Globus pallidus (tissue), 1 donor: ENCODE data around the gene EPHB6.

ENCODE experiments used
- DNase-seq: peaks from one replicate; pipeline ENCODE4 v3.0.0-alpha.2; 2015; ENCODE audit warnings: low spot score

Gene EPHB6

GRCh38 chr7:142876991-142877910 is 22.4 kb downstream of the EPHB6 start:
- DNase-seq = no peak

- DNase-seq = no peak
Observed at GRCh38 chr7:142878315-142878714, 23.4 kb downstream of the EPHB6 start.

DNA sequence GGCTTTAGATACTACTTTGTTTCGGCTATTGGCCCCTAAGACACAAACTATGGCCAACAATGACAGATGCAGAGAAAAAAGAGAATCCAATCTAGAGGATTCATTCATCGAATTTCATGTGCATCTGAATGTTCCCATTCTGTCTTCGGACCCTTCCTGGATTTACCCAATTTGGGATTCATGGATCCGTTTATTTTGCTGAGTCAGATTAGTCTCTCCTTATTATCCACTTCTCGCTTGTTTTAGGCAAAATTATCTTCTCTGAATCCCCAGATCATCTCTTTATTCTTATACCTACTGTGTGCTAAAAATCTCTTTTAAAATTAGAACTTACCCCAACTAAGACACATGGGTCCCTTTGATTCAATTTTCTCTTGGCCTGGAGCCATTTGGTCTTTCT is 24.2 kb downstream of the EPHB6 start:
- DNase-seq = no peak

DNA sequence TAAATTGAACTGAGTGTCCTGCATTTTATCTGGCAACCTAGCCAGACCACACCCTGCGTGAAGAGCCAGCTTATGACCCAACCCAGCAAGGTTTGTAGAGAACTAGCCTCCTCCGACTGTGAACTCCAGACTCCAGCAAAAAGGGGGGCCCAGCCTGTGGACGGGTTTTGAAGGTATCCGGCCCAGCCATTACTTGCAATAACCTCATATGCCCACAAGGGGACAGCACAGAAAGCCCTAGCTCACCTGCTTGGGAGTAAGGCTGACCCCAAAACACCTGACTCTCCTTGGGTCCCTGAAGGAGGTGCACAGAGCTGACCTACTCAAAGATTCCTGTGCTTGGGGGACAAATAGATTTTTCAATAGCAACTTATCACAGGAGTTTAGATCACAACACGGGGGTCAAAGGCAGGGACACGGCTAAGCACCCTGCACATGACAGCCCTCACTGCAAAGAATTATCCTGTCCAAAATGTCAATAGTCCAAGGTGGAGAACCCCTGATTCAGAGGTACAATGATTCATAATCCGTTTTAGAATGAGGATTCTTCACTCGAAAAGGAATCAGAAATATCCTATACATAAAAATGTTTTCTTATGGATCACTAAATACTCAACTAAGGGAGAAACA is 26.1 kb downstream of the EPHB6 start:
- DNase-seq = no peak

DNA sequence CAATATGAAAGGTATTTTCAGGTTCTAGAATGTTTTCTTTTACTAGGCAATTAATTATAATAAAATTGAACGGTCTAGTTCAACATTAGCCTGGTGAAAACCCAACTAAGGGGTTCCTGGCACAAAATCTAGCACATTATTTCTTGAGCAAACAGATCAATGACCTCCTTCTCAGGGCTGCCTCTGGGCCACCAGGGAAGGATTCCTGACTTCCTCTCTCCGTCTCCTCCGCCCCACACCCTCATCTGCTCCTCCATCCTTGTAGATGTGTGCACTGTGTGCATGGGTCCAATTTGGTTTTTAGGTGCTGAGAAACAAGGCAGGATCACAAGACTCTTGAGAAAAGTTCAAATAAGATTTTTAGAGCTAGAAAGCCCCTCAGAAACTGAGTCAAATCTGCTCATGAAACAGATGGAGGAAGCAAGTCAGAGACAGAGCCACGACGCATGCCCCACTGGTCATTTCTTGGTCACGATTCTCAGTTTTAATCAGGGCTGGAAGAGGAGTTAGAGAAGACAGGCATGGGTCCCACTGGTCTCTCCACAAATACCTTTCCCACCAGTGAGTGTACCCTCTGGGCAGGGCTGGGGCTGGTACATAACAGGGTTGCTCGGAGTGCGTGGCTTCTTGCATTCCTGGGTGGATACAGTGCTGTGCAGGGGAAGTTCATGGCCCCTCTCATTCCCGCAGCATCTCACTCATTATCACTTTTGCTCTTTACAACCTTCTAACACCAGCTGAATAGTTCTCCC is 26.9 kb downstream of the EPHB6 start:
- DNase-seq = no peak

GRCh38 chr7:142882338-142882678 is 27.4 kb downstream of the EPHB6 start:
- DNase-seq = no peak

DNA sequence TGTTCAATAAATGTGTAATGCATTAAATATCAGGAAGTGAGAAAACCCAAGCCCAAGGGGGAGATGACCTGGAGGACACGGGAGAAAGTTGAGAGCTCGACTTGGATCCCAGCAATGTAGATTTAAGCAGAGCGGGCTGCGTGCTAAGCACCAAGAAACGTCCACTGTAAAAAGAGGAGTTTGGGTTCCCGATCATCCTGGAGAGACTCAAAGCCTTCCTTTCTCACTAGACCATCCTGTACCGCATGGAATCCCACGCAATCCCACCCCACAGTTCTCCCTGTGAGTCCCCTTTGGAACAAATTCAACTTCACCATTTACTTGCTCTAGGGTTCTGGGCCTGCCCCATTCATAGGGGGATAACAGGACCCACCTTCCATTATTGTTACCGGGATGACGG is 28.3 kb downstream of the EPHB6 start:
- DNase-seq = no peak

DNA sequence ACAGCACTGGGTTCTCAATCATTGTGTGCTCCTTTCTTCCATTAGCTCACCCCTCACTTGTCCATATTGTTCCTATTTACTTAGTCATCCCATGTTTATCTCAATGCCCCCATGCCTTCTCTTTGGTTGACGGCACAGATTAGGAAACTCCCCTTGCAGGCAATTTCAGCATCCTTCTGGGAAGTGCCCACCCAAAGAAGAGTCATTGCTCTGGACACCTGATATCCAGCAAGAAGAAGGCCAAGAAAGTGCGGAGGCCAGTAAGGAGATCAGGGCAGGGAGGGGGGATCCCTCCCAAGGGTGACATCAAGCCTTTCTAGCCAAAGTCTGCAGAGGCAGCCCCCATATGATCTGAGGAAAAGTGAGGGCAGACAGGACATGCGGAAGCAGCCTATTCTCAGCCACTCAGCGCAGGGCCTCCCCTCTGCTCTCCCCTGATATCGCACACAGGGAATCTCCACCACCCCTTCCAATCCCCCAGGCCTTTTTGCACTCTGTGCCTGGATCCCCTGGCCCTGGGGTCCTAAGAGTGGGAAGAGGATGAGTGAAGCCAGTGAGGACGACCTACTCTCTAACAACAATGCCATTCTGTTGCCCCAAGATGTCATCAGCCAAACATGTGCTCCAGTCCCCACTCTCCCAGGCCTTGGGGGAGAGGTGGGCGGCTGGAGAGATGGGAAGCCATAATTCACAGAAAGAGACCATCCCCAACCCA is 28.9 kb downstream of the EPHB6 start:
- DNase-seq = no peak

DNA sequence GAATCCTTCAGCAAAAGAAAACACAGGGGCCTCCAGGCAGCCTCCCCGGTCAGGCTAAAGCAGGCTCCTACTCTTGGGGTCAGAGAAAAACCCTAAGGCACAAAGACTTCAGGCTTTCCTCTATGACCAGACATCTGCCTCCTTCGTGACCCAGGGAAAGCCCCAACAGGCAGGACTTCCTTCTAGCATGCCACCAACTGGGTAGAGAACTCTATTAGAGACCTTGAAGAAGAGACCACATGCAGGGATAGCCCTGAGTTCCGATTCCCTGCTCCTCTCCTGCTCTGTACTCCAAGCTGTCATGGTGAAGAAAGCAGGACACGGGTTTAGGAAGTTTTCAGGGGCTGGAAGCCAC is 29.4 kb downstream of the EPHB6 start:
- no peak for DNase-seq

DNA sequence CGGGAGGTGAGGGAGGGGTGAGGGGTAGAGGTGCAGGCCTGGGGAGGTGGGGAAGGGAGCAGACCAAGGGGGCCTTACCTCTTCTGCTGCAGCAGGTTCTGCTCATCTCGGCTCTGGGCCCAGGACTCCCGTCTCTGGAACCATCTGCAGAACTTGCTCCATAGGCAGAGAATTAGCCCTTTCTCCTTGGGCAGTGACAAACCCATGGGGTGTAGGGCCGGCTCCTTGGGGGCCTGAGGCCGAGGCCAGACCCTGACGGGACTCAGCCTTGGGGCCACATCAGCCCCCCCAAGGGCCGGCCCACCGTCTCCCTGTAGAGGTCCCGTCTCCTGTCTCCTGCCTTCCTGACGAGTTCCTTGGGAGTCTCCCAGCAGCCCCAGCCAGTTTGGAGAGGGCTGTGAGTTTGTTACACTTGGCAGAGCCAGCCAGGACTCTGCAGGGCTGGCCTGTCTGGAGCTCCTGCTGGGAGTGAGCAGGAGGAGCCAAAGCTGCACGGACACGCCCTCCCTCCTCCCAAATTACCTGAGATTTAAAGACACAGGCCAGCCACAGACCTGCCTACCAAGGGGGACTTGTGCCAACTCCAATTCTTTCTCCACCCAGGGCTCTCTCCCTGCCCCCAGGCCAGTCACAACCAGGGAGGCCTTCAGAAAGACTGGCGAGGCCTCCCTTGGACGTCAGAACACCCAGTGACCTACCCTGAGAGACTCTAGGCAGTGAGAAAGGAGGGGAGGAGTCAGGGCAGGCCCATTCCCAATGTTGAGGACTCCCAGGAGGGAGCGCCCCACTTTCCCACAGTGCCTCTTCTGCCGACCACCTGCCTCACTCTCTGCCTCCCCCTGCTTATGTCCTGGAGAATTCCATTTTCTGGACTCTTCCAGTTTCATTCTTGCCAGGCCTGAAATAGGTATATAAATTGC is 30.7 kb downstream of the EPHB6 start, which contains the start of gene TRPV6:
TSS of gene TRPV6 (minus strand) at position 435 of the 920 bp plus-strand sequence.
- no peak for DNase-seq

- DNase-seq = no peak
Observed at GRCh38 chr7:142886866-142887265, 32.0 kb downstream of the EPHB6 start.

DNA sequence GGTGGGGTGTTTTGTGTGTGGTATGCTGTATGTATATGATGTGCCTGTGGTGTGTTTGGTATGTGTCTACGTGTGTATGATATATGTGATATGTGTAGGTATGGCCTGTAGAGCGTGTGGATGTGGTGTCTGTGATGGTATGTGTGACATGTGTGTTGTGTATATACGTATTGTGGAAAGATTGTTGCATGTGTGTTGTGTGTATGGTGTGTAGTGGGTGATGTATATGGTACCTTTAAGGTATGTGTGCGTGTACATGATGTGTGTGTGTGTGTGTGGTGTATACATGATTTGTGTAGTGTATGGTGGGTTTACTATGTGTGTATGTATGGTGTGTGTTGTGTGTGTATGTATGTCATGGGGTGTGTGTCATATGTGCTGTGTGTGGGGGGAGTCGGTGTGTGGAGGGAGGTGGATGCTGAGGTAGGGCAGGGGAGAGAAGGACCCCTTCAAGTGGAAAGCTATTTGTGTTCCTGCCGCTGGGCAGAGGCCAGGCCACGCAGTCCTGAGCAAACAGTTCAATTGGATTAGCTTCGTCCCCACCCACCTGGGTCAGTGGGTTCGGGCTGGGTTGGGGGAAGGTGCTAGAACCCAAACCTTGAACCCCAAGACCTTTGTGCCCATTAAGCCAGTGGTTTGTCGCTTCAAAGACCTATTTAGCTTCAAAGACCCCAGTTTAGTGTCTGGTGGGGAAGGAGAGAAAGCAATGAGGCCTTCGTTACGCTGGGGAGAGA is 32.6 kb downstream of the EPHB6 start:
- no peak for DNase-seq

- no peak for DNase-seq
Observed at GRCh38 chr7:142889816-142890215, 34.9 kb downstream of the EPHB6 start.

DNA sequence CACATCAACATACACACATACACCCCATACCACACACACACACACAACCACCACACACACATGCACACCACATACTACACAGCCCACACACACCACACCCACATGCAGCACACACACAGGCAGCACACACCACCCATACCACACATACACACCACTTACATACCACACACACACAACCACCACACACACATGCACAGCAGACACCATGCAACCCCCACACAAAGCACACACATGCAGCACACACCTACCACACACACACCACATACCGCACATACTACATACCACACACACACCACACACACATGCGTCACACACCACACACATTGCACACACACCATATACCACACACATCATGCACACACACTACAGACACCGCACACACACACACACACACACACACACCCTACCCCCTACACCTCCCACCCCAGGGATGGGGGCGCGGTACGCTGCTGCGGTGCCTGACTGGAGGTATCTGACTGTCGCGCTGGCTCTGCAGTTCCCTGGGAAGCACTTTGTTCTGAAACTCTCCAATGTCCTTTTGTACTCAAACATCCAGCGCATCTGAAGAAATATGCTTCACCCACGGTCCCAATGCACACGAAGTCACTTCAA is 36.1 kb downstream of the EPHB6 start:
- no peak for DNase-seq

DNA sequence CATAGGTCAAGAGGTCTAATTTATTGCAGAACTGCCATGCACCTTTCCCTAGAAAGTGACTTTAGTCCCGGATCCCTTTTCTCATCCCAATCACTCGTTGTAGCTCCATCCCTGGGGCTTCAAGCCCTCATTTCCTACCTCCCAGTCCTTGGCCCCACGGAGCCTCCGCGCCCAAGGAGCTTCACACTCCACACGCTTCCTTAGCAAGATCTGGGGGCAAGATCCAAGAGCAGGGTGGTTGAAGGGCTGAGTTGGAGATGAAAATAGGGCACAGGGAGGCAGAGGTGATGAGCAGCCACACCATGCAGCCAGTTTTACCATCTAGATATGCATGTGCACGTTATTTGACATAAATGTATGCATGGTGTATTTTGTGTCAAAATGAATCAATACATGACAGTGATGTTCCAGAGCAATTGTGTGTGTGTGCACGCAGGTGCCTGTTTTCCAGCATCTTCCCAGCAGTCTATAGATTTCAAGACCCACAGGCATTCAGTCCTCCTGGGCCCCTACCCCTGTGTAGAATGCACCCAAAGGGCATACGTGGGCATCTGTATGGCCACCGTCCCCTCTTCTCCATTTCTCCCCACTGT is 36.7 kb downstream of the EPHB6 start:
- DNase-seq = no peak

DNA sequence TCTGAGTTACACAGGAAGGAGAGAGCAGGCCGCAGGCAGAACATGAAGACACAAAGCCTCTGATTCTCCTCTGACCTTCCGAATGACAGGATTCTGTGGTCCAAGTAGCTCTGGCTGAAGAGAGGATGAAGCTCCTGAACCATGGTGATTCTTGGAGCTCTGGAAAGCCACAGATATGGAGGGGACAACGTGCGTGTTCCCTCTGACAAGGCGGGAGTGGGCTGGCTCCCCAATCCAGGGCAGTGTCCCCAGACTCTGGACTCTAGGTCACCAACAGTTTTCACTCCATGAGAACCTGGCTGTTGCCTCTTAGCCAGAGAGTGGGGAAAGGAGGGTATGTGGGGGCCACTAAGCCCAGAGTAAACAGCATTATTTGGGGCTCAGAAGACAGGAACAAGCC is 38.1 kb downstream of the EPHB6 start:
- no peak for DNase-seq

DNA sequence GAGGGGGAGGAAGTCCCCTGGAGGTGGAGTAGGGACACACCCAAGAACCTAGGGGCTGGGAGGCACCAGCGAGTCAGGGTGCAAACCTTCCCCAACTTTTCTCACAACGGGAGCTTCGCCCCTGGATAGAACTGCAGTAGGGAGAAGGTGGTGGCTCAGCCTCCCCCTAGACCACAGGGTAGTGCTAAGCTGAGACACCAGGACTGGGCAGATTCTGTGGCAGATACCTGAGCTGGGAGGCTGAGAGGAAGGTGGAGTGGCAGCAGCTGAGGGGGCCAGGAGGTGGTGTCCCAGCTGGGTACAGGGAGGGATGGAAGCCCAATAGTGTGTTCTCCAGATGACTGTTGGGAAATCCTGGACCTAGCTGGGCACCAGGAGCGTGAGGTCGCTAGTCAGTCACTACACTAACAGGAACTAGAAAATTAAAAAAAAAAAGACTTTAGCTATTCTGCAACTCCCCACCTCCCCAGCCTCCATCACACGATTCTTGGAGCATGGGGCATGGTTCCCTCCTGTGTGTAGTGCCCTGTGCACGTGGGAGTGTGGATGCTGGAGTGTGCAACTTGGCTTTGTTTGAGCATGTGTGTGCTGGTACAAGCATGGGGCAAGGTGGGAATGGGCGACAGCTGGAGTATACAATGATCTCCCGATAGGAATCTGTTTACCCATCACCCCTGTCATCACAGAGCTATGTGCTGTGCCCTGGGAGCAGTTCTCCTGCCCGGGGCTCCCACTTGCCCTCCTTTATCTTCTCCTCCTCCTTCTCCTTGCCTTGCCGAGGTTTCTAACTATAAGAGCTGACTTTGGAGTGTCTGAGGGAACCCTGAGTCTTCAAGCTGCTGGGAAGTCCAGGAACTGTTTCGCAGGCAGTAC is 39.5 kb downstream of the EPHB6 start:
- DNase-seq = no peak

GRCh38 chr7:142894985-142895593 is 40.2 kb downstream of the EPHB6 start:
- no peak for DNase-seq
